HPDE6-E6E7 (cell line): ENCODE measurements around the gene MLLT10.
"Not testable (repeated sequence)": the region's sequence is repeated elsewhere in the genome, so short reads cannot be mapped to it uniquely, and the experiment has no call there.

Experiments used
- DNase-seq: peaks from one replicate; pipeline ENCODE4 v3.0.0; 2011; ENCODE audit warnings: missing footprints; ENCODE audit errors: extremely low spot score

Gene MLLT10

DNA sequence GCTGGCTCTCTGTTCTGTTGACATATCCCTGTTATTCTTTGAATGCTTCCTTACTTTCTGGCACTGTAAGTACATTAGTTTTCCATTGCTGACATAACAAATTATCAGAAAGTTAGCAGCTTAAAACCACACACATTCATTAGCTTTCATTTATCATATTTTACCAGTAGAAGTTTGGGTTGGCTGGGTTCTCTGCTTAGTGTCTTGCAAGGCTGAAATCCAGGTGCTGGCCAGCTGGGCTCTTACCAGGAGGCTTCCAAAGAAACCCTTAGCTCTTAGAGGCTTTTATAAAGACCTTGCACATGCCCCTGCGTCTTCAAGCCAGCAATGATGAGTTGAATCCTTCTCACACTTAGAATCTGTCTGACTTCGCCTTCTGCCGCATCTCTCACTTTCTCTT is 160.6 kb downstream of the MLLT10 start:
- no peak for DNase-seq

DNA sequence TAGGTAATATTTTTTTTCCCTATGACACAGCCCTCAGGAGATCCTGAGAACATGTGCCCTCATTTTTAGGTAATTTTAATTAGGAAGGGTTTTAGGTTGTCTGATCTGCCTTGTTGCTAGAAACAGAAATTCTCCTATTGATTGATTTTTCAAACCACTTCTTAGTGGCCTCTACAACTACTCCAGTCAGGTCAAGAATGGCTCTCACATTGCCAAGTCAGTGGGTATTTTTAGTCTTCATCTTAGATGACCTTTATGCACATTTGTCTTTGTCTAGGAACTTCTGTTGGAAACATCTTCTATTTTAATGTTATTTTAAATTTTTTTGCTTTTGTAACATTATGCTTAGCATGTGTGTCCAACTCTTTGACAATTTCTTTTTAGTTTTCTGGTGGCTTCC is 162.3 kb downstream of the MLLT10 start:
- no peak for DNase-seq

DNA sequence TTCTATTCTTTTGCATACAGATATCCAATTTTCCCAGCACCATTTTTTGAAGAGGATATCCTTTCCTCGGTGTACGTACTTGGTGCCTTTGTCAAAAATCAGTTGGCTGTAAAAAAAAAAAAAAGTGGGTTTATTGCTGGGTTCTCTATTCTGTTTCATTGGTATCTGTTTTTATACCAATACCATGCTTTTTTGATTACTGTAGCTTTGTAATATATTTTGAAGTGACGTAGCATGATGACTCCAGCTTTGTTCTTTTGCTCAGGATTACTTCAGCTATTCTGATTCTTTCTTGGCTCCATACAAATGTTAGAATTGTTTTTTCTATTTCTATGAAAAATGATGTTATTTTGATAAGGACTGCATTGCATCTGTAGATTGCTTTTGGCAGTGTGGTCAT is 165.5 kb downstream of the MLLT10 start:
- no peak for DNase-seq

DNA sequence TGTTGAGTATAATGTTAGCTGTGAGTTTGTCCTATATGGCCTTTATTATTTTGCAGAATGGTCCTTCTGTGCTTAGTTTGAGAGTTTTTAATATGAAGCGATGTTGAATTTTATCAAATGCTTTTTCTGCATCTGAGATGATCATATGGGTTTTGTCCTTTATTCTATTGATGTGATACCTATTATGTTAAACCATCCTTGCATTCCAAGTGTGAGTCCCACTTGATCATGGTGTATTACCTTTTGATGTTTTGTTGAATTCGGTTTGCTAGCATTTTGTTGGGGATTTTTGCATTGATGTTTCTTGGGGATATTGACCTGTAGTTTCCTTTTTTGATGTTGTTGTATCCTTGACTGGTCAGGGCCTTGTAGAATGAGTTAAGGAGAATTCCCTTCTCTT is 166.4 kb downstream of the MLLT10 start:
- no peak for DNase-seq

DNA sequence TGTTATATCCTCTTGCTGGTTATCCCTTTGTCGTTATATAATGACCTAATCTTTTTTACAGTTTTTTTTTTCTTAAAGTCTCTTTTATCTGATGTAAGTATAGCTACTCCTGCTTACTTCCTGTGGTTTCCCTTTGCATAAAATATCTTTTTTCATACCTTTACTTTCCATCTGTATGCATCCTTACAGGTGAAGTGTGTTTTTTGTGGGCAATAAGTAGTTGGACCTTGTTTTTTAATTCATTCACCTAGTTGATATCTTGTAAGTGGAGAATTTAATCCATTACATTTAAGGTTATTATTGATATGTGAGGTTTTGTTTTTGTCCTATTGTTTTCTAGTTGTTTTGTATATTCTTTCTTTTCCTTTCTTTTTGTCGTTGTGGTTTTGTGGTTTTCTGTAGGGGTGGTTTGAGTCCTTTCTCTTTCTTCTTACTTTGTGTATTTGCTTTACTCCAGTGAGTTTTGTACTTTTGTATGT is 168.6 kb downstream of the MLLT10 start:
- DNase-seq, result no peak

DNA sequence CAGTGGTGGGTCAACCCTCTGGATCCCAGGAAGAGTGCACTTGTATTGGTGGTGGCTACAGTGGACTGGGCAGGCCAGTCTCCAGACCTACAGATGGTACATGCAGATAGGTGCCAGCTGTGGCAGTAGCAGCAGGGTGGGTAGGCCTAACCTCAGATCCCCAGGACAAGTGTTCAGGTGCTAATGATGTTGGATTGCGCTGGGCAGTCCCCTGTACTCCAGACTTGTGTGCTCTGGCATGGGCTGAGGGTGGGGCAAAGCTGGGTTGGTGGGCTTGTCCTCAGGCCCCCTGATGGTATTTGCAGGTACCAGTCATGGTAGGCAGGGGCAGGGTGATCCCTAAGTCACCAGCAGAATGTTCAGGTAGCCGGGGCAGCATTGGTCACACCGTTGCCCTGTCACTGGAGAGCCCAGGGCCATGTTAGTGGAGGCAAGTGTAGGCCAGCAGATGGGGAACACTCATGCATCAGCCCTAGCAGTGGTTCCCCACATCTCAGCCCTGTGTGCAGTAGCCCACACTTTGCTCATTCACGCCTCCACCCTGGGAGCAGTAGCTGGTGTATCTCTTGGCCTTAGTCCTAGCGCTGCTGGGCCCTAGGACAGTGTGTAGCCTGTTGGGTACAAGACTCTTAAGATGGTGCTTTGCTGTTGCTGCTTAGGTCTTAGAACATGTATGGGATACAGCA is 171.3 kb downstream of the MLLT10 start:
- no peak for DNase-seq

DNA sequence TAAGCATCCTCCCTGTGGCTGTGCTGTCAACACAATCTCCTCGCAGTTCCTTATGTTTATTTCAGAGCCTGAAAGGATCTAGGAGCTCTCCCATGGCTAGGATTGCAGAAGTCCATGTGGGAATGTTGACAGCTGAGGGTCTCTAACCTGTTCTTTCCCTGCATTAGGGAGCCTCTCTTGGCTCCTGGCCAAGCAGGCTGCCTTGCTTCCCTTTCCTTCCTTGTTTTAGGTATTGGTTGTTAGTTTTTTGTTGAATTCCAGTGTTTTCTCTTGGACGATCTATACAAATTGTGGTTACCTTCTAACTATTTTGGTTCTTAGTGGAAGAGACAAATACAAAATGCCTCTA is 171.8 kb downstream of the MLLT10 start:
- DNase-seq, result no peak

DNA sequence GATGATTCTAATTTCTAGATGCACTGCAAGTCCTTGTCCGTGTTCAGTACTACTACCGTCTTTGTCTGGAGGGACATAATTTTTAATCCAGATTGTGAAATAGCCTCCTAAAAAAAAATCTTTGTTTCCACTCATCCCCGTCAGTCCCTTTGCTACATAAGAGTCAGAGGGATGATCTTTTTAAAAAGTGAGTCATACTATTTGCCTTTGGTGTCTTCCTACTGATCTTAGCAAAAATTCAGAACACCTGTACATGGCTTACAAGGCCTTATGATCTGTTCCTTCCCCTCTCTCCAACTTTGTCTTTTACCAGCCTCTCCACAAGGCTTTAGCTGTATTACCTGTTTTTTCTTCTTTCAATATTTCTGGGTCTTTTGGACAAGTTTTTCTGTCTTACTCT is 173.5 kb downstream of the MLLT10 start:
- DNase-seq, result no peak

DNA sequence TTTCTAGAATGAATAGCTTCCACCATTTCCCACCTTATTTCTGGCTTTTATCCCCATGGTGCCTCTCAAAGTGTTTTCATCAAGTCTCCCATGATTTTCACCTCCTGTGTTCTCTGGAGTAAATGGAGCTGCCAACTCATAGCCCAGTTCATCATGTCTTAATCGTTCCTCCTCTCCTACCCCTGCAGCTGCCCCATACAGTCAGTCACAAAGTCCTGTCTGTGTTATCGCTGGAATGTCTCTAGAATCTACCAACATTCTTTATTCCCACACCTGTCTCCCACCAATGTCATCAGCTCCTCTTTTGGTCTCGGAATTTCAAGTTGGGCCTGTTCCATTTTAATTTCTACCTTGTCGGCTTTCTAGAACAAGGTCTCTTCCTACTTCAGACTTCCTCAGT is 178.9 kb downstream of the MLLT10 start:
- no peak for DNase-seq

DNA sequence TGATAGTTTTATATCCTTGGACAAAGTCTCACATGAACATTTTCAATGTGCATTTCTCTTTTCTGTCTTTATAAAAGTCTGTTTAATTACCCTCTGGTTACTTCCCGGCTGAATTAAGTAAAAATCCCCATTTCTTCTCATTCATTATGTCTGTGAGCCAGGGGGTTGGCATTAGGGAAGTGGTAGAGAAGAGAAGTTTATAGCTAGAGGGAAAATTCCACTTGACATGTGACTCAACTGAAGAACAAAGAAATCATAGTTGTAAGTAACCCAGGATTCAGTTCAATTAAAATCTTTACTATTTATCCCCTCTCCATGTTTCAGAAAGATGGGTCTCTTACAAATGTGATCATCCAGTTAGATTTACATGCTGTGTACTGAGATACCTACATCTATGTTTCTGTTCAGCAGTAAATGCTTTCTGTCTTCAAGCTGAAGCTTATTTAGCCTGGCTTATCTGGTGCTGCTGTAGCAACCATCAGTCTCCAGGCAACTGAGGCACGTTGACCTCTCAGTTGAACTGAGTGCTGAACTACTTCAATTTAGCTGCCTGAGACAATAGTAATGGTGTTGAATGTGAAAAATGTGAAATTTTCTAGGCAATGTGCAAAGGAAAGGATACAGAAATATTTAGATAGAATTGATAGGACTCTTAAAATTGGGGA is 181.6 kb downstream of the MLLT10 start:
- DNase-seq, result no peak

DNA sequence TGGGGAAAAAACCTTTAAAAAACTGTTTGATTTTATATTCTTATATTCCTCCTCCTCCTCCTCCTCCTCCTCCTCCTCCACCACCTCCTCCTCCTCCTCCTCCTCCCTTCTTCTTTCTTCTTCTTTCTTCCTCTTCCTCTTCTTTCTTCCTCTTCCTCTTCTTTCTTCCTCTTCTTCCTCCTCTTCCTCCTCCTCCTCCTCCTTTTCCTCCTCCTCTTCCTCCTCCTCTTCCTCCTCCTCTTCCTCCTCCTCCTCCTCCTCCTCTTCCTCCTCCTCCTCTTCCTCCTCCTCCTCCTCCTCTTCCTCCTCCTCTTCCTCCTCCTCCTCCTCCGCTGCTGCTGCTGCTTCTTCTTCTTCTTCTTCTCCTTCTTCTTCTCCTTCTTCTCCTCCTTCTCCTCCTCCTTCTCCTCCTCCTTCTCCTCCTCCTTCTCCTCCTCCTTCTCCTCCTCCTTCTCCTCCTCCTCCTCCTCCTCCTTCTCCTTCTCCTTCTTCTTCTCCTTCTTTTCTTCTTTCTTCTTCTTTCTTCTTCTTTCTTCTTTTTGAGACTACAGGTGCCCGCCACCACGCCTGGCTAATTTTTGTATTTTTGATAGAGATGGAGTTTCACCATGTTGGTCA is 183.5 kb downstream of the MLLT10 start:
- DNase-seq, result not testable (repeated sequence)

DNA sequence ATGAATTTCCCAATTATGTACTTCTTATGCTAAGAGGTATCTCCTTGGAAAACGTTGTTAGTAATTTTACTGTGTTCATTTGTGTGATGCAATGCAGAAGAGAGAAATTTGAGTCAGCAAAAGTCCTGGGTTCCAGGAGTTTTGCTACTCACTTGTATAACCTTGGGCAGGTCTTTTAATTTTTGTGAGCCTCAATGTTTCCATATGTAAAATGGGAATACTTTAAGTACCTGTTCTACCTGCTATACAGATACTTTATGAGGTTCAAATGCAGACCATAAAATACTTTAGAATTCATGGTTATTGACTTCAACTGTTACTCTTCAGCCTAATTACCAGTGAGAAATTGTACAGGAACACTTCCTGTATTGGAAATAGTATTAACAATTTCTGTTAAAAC is 185.5 kb downstream of the MLLT10 start:
- no peak for DNase-seq

DNA sequence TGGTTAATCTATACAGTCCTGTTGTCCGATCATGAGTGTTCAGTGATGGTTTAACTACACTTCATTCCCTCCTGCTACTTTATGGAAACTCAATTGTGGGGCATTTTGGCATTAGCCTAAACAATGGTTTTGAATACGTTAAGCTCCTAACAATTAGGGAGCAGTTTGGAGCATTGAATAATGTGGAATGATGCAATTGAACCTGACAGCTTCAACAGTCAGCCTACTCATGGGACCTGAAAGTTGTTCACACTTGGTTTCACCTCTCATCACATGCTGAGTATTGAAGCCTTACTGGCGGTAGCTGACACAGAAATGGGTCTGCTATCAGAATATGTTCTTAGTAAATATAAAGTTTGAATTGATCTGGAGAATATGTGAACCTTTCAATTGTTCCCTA is 186.1 kb downstream of the MLLT10 start:
- DNase-seq, result no peak

DNA sequence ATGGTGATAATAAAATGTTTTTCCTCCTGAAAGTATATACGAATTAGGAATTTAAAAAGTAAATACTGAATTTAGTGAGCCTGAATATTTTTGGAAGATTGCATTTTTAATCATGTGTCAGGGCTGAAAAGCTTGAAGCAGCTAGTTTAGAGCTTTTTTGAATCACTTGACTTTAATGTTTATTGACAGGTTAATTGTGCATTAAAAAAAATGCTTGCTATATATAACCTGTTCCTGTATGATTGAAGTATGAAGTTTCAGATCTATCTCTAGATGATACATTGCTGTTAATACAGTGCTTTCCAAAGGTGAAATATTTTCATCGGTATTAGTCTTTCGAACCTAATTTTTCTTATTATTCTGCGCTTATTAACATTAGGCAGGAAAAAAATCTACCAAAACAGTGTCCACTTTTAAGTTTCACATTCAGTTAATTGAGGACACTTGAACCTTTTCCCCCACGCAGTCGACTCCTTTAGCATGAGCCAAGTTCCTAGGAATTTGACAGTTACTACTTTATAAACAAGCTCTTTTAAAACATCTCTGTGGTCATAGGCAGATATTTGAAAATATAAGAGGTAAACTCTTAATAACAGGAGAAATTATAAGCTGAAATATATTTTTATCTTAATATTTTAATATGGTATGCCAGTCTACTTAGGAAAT is 187.1 kb downstream of the MLLT10 start:
- no peak for DNase-seq

DNA sequence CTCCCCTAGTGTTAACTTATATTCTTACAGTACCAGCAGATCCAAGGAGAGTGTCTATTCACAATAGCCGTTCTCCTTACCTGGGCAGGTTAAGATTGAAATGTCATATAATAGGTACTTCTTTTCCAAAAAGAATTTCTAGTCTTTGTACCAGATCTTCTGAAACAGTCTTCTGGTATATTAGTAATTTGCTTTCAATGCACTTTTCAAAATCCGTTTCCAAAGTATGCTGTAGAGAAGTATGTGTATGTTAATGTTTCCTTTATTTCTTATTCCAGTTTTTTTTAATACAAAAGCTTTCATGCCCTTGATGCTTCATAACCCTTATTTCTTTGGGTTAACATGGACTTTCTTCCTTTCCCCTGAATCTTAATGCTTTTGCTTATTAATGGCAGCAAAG is 188.2 kb downstream of the MLLT10 start:
- DNase-seq, result no peak

DNA sequence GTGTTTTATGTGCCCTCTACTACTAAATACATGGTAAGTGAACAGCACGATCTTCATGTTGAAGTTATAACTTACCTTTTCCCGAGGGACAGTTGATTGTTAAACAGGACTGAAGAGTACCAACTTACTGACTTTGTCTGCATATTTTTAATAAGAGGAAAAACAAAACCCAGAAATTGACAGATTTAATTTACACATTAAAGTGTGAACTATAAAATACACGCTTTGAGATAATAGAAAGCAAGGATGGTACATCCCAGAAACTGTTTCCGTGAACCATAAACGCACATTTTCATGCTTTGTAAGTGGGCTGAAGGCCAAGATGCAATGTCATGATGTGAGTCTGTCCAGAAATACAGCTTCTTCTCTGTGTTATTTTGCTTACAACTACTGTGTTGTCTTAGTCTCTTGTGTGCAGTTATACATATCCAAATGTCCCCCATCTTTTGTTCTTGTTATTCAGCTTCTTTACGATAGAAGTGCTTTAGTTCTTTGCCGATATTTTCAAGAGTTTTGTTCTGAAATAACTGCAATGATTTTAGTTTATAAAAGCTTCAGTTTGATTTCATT is 190.1 kb downstream of the MLLT10 start:
- no peak for DNase-seq

DNA sequence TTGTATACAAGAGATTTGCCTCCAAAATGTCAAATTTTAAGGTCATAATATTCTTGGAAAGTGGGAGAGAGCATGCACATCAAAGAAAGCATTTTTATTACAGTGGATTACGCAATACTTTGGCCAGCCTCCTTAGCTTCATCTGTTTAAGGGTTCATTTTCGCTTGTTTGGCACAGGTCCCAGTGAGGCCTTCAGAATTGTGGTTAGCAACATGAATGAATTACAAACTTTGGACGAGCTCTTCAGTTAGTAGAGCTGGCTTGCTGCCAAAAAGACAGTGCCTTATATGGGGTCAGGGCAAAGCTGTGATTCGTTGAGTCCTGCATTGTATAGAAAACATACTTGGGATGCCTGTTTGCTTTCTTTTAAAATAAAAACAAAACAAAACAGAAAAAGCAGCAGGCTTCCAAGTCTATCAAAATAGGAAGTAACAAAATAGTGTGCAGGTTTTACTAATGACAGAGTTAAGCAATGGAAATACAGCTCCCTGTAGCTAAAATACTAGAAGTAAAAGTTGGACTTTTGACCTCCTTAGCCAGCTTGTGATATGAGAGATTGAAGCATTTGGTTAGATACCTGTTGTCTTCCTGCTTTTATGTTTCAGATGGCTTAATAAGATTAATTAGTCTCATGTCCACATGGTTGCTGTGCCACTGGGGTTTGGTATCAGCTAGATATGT is 190.8 kb downstream of the MLLT10 start:
- peak; percentile 46 for DNase-seq

DNA sequence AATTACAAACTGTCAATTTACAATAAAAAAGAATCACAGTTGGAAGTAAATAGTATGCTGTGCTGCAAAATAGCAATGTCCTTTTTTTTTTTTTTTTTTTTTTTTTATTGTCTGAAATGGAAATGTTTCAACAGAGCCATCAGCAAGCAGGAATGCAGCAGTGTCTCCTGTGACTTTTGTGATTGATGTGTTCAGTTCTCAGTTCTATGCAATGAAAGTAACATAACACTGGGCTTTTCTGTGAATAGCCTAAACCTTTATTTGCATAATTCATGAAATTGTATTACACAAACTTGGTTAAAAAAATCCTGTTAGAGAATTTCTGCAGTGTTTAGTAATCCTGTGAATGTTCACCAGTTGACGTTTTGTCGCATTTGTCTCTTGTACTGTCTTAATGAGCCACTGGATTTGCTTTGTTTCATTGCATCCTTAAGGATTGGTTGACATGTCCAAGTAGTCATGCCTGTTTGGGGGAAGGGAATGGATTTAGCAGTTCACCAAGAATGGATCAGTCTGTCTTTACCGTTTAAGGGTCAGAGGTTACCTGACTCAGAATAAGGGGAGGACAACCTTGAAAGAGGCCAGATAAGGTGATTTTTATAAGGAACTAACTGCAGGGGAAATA is 192.7 kb downstream of the MLLT10 start:
- no peak for DNase-seq

DNA sequence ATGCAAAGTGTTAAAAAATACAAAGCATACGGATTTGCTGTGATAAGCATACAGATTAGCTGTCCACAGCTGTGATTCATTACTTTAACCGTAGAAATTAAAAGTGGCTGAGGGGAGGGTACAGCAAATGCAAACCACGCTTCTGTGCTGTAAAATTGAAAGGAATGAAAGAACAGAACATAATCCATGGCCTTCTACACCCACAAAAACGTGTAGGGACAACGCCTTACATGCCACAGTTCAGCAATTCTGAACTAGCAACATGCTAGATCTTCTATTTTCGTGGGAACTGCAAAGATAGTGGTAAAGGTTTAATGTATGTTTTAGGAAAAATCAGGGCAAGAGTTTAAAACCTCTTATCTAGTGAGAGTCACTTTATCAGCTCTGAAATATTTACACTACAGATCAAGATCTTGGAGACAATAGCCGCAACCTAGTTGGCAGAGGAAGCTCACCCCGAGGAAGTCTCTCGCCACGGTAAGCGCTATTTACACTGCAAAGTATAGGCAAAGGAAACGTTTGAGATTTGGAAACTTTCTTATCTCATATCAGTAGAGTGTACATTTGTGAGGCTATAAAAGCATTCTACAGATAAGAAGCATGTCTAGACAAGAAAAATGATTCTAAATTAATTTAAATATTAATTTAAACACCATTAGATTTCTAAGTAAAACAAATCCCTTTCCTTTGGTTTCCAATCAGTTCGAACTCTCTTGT is 193.6 kb downstream of the MLLT10 start:
- DNase-seq, result no peak

DNA sequence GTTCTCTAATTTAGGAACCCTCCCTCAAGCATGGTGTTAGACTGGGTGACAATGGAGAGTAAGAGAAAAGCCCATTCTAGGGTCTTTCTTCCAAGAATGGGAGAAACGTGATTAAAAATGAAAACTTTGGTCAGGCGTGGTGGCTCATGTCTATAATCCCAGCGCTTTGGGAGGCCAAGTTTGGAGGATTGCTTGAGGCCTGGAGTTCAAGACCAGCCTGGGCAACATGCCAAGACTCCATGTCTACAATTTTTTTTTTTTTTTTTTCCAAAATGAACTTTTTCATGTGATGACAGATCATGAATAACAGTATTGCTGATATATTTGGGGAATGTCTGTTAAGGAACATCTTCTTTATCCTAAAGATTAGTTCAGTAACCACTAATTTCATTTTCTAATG is 194.6 kb downstream of the MLLT10 start:
- DNase-seq, result no peak
